GM21447 (cell line): ENCODE results near the gene CLIC6.
"Not testable (repeated sequence)": the region's sequence is repeated elsewhere in the genome, so short reads cannot be mapped to it uniquely, and the experiment has no call there.

Source experiments
- ATAC-seq: cut with Tn5 transposase; IDR thresholded peaks from one replicate; pipeline ENCODE4 v1.9.1; 2021; ENCODE audit not compliant: unreplicated experiment

CLIC6 gene

DNA sequence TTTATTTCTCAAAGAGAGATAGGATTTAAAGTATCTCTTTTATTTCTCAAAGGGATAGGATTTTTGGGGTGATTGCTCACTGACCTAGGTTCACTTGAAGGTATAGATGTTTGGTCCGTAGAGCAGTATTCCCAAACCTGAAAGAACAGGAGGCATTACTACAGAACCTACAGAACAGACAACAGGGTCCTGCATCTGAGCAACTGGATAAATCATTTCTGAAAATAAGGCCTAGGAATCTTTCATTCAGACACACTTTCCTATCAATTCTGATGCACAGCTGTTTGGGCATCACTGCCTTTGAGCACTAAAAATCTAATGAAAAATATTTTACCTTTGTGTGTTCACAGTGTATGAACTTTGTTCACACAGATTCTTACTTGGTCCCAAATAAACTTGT is 17.2 kb upstream of the CLIC6 start:
- no peak for ATAC-seq

DNA sequence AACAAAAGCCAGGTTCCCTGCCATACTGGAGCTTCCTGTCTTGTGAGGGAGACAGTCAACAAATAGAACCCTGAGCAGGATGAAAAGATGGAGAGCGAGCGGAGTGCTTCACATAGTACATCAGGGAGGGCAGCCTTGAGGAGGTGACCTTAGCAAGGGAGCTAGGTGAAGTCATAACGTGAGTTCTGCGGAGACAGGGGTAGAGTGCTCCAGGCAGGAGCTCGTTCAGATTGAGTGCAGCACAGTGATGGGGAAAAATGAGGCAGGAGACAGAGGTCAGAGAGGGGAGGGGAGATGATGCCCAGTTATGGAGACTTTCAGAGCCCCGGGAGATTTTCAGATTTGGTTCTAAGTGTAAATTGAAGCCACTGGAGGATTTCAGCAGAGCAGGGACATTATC is 15.3 kb upstream of the CLIC6 start:
- no peak for ATAC-seq

DNA sequence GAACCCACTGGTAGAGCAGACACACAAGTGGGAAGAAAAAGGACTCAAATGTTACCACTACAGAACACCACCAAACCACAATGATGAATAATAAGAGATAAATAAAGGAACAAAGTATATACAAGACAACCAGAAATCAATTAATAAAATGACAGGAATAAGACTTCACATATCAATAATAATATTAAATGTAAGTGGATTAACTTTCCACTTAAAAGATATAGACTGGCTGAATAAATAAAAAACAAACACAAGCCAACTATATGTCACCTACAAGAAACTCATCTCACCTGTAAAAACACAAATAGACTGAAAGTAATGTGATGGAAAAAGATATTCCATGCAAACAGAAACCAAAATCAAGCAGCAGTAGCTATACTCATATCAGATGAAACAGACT is 6.9 kb upstream of the CLIC6 start:
- ATAC-seq = no peak

DNA sequence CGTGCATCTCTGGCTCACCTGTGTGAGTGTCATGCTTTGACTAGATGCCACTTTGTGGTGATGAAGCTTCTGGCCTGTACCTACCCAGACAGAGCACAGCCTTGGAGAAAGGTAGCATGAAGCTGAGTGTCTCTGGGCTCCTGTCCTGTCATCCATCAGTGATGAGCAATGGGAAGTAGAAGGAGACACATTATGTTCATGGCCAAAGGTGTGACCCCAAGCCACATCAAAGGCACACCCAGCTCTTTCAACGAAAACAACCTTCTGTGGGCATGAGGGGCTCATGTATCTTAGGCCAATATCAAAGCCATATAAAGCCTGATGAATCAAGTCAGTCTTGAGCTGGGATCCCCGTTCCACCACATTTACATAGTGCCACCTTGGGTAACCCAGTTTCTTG is 1.0 kb upstream of the CLIC6 start:
- ATAC-seq = no peak

DNA sequence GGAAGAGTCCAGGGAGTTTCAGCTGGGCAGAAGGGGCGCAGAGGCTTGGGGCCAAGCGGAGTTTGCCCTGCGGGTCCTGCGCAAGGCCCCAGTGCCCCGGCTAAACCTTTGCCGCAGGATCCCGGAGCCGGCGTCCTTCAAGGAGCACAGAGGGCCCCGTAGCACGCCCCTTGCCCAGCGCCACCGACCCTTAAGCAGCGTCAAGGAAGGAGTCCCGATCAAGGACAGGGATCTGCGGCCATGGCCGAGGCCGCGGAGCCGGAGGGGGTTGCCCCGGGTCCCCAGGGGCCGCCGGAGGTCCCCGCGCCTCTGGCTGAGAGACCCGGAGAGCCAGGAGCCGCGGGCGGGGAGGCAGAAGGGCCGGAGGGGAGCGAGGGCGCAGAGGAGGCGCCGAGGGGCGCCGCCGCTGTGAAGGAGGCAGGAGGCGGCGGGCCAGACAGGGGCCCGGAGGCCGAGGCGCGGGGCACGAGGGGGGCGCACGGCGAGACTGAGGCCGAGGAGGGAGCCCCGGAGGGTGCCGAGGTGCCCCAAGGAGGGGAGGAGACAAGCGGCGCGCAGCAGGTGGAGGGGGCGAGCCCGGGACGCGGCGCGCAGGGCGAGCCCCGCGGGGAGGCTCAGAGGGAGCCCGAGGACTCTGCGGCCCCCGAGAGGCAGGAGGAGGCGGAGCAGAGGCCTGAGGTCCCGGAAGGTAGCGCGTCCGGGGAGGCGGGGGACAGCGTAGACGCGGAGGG is 520 bp downstream of the CLIC6 start:
- ATAC-seq = no peak

DNA sequence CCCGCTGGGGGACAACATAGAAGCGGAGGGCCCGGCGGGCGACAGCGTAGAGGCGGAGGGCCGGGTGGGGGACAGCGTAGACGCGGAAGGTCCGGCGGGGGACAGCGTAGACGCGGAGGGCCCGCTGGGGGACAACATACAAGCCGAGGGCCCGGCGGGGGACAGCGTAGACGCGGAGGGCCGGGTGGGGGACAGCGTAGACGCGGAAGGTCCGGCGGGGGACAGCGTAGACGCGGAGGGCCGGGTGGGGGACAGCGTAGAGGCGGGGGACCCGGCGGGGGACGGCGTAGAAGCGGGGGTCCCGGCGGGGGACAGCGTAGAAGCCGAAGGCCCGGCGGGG is 1.1 kb downstream of the CLIC6 start:
- not testable (repeated sequence) for ATAC-seq

DNA sequence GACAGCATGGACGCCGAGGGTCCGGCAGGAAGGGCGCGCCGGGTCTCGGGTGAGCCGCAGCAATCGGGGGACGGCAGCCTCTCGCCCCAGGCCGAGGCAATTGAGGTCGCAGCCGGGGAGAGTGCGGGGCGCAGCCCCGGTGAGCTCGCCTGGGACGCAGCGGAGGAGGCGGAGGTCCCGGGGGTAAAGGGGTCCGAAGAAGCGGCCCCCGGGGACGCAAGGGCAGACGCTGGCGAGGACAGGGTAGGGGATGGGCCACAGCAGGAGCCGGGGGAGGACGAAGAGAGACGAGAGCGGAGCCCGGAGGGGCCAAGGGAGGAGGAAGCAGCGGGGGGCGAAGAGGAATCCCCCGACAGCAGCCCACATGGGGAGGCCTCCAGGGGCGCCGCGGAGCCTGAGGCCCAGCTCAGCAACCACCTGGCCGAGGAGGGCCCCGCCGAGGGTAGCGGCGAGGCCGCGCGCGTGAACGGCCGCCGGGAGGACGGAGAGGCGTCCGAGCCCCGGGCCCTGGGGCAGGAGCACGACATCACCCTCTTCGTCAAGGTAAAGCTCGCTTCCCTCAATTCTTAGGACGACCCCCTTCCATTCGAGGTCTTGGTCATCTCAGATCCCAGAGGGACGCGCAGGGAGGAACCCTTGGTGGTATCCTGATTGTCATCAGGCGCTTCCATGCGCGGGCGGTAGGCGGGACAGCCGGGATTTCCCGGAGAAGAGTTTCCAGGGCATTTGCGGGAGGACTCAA is 1.6 kb downstream of the CLIC6 start:
- ATAC-seq = no peak

DNA sequence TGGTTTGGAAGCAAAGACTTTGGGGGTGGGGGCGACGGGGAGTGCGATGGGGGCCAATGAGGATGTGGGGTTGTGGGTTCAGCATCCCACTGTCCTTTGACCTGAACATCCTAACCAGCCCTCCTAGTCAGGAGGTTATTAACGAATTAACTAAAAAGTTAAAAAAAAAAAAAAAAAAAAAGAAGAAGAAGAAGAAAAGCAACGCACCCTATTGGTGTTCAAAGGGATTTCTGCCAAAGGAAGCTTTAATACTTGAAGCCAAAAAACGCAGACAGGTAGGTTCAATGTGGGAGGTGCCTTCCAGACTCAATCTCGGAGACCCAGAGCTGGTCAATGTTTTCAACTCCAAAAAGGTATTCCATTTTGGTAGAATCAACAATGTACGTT is 2.2 kb downstream of the CLIC6 start:
- no peak for ATAC-seq

DNA sequence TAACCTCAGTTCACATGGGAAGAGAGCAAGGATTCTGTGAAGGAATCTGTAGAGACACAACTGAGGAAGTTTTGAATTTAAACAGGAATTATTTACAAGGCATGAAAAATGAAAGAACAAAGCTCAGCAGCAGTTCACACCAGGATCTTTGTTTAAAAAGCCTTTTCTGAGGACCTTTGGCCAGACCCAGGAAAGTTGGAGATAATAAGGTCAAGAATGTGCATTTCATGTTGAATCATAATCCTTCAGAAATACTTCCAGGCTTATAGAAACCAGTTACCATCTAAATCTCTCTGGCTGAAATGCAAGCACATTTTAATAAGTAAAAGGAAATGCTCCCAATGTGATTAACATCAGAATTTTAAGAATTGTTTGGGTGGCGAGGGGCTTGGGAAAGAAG is 2.7 kb downstream of the CLIC6 start:
- ATAC-seq = no peak

DNA sequence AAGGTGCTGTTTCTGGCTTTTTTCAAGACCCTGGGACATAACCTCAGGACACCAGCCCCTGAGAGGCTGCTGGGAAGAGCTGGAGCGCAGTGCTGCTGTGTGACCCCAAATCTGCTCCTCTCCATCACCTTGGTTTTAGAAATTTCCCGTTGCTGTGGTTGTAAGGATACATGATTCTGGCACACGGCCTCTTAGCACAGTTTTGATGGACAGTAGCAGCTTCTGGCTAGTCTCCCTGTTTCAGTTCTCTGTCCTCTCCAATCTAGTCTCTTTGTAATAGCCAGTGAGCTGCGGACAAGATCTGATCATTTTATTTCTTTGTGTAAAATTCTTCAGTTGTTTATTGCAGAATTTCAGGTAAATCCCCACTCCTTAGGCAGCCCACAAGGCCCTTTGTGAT is 3.1 kb downstream of the CLIC6 start:
- ATAC-seq = no peak

DNA sequence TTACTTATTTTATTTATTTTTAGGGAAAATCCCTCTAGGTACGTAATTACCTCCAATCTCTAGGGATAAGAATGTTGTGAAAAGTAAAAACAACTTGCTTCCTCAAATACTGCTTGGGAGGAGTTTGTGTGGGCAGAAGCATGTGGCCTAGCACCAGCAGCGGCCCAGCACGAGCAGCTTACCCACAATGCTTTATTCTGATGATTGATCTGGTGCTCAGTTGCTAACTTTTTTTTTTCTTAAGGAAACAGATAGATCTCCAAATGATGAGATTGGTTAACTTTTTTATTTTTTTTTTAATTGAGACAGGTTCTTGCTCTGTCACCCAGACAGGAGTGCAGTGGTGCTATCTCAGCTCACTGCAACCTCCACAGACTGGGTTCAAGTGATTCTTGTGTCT is 4.2 kb downstream of the CLIC6 start:
- no peak for ATAC-seq

DNA sequence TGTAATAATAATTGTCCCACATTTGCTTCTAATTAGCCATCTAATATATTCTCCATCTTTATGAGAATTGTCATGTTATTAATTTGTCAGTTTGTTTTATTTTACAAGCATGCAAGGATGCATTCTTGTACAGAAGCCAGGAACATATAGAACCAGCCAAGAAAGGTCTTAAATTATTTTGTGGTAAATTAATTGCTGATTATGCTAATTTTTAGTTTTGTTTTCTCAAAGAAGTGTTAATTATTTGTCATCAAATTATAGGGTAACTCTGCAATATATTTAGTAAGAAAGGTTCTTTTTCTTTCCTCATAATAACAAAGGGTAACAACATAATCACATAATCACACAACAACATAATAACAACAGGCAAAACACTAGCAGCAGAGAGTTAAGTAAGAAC is 5.7 kb downstream of the CLIC6 start:
- no peak for ATAC-seq

DNA sequence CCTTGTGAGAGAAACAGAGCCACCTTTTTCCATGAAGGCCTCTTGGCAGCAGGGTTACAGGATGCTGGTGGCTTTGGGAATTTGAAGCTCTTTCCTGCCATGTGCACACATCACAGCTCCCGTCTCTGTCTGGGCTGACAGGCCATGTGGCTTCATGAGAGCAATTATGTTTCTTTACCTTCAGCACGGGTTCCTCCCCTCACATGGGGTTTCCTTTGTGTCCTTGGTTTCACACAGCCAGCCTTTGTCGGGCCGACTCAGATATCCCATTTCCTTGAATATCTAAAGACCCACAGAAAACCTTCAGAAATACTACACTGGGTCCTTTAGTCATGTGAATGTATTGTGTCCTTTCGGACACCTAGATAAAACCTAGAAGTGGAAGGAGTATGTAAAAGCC is 7.1 kb downstream of the CLIC6 start:
- no peak for ATAC-seq

DNA sequence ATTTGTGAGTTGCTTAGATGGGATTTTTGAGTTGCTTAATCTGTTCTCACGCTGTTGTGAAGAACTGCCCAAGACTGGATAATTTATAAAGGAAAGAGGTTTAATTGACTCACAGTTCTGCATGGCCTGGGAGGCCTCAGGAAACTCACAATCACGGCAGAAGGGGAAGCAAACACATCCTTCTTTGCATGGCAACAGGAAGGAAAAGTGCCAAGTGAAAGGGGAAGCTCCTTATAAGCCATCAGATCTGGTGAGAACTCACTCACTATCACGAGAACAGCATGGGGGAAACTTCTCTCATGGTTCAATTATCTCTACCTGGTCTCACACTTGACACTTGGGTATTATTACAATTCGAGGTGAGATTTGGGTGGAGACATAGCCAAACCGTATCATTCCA is 10.3 kb downstream of the CLIC6 start:
- no peak for ATAC-seq

DNA sequence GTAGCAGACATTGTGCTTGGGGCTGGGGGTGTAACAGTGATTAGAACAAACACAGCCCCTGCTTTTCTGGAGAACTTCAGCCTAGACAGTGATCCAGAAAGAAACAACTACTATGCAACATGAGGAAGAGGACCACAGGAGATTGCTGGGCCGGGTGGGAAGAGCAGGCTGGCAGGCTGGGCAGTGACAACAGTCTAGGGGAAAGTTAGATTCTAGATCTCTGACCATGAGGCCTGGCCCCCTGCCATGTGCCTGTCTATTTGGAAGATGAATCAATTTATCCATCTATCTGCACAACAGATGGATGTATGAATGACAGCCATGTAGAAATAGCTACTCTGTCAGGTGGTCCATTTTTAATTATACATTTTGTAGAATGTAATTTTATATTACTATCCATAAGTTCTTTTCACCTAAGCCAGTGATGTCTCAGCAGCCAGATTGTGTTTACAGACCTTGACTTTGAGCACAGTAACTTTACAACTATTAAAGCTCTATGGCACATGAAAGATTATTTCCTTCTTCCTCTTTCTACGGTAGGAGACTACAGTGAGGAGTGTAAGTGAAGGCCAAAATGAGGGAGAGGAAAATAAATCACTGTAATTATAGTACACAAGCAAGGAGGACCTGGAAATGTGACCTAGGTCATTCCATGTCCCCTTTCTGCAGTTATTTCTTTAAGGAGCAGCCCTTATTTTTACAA is 15.5 kb downstream of the CLIC6 start:
- ATAC-seq = no peak

DNA sequence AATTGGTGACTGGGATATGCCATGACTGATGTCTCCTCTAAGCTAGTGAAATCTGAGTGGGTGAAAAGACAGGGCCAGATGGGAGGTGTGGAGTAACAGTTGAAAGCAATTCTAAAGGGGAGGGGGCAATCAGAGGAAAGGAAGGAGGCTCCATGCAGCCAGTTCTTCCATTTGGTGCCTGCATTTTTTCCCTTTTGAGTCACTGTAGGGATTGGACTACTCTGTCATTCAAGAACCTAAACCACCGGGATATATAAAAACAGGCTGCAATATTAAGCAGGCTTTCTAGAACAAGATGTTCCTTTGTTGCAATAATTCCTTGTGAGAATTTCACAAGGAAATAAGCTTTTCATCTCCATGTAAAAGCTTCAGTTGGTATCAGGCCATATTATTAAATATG is 18.3 kb downstream of the CLIC6 start:
- ATAC-seq = no peak

DNA sequence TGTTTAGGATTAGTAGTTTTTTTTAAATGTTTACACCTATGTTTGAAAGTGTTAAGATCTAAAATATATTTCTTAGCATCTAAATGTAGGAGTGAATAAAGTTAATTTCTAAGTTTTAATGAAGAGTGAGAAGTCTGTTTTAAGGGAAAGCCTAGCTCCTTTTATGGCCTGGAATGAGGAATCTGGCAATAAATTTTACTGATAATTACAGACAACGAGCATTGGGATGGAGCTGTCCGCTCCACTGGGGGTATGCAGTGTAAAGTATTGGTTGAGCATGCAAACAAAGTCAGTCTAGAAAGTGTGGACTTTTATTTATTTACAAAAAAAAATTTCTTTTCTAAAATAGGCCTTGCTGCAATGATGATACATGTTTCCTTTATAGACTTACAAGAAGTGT is 19.0 kb downstream of the CLIC6 start:
- no peak for ATAC-seq

DNA sequence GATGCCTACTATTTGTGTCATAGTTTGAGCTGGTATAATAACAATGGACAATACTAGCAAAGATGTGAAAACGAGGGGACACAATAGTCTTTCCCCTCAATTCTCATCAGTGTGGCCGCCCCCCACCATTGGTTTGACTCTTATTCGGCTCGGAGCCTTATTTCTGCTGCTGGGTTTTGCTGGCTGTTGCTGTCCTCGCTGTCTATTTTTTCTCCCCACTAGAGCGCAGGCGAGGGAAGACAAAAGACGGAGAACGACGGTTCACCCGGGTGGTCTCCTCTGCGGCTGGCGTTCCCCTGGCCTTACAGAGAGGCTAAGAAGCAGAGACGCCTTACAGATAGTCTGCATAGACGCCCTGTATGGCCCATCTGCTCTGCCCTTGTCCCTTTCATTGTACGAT is 19.4 kb downstream of the CLIC6 start:
- ATAC-seq = no peak

DNA sequence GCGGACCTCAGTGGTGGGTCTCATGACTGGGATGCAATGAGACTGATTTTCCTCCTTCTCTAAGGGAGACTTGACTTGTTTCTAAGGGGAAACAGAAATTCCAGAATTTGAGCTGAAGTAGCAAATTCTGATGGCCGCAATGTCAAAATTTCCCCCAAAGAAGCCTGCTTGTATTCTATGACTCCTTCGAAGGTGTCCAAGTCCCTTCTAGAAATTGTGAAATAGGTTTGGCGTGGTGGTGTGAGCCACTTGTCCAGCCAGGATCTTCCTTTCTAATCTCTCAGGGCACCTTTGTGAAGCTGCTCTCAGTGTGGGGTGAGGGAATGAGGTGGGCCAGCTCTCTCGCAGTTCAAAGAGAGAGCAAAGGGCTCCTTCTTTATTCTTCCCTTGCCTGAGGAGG is 19.9 kb downstream of the CLIC6 start:
- ATAC-seq = no peak

DNA sequence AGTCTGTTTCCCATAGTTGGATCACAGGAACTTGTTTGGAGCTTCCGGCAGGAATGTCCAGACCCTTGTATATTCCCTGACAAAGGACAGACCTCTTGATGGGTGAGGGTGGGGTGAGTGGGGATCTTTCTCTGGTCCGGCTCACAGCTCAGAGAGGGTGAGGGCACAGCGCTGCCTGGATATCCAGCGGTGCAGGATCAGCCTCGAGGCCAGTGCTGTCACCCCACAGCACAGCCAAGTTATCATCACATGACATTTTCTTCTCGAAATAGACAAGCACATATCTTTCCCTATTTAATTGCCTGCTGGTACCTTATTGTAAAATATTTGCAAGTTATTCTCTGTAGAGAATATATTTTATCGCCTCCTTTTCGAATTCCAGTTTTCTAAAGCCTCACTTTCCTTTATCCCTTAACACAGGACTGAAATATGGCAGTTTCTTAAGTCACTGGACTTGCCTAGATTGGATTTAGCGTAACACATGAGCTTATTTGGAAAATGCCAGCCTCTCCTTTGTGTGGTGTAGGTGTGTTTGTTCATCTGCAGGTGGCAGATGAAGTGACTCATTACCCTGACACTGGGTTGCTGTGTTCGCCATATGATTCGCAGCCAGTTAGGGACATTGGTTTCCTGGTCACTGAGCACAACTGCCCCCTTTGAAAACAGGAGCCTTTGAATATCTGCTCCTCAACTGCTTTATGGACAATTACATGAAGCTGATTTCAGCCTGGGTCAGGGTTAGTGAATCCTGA is 21.4 kb downstream of the CLIC6 start:
- ATAC-seq = no peak

DNA sequence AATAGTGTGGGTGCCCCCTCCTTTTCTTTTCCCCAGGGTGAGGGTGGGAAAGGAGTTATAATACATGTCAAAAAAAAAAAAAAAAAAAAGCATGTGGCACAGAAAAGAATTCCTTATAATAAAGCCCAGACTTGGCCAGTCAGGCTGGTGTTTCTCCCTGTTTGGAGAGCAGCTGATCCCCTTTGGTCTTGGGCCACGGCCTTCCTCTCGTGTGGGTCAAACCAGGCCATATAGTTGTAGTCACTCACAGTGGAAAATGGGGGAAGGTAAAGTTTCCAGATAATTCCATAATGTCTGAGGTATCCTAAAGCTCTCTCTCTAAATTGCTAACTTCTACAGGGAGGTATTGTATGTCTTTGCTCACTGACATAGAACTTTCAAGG is 22.0 kb downstream of the CLIC6 start:
- ATAC-seq = no peak
